DND-41 (cell line): ENCODE results near the gene RARRES1.

Experiments used
- ATAC-seq: fragments of 200-7000 bp; cut with Tn5 transposase; 3 replicates; pipeline ENCODE4 v1.9.1; 2021; ENCODE audit warnings: low read depth; ENCODE audit not compliant: insufficient read depth
- DNase-seq: peaks from one replicate; pipeline ENCODE4 v3.0.0-alpha.2; 2020
- H2AFZ ChIP-seq: 2 replicates; pipeline ENCODE4 v1.6.0; 2012; ENCODE audit warnings: low read depth, low read length
- H3K27ac ChIP-seq: 2 replicates; pipeline ENCODE4 v1.5.1; 2012; ENCODE audit warnings: low read length, inconsistent platforms
- H3K27me3 ChIP-seq: fragments of 200-600 bp; sonication (generic); 2 replicates; pipeline ENCODE4 v1.6.0; 2012; ENCODE audit warnings: low read length, mild to moderate bottlenecking, inconsistent platforms; ENCODE audit not compliant: insufficient read depth, poor library complexity
- H3K36me3 ChIP-seq: 2 replicates; pipeline ENCODE4 v1.5.1; 2012; ENCODE audit warnings: low read length, inconsistent platforms; ENCODE audit not compliant: insufficient read depth
- H3K4me1 ChIP-seq: 2 replicates; pipeline ENCODE4 v1.5.1; 2012; ENCODE audit warnings: mild to moderate bottlenecking, low read length; ENCODE audit not compliant: insufficient read depth
- H3K4me2 ChIP-seq: 2 replicates; pipeline ENCODE4 v1.6.0; 2012; ENCODE audit warnings: mild to moderate bottlenecking, moderate library complexity, low read length, inconsistent platforms; ENCODE audit not compliant: insufficient read depth
- H3K4me3 ChIP-seq, 2 experiments: fragments of 200-600 bp in 1 of 2; shearing (Covaris generic) in 1 of 2; 2 replicates each; pipeline ENCODE4 v1.5.1; 2012 to 2016; ENCODE audit warnings: inconsistent platforms in 2 of 2, low read length in 2 of 2, mild to moderate bottlenecking in 2 of 2, low read depth in 1 of 2, moderate library complexity in 1 of 2
- H3K79me2 ChIP-seq: 2 replicates; pipeline ENCODE4 v1.6.0; 2012; ENCODE audit warnings: low read length, inconsistent platforms; ENCODE audit not compliant: insufficient read depth
- H3K9ac ChIP-seq: 2 replicates; pipeline ENCODE4 v1.6.0; 2012; ENCODE audit warnings: low read depth, mild to moderate bottlenecking, inconsistent platforms, low read length, moderate library complexity
- H3K9me3 ChIP-seq: 2 replicates; pipeline ENCODE4 v1.5.1; 2012; ENCODE audit warnings: low read length, moderate library complexity, mild to moderate bottlenecking, inconsistent platforms; ENCODE audit not compliant: insufficient read depth, severe bottlenecking
- H4K20me1 ChIP-seq: 2 replicates; pipeline ENCODE4 v1.6.0; 2012; ENCODE audit warnings: low read length; ENCODE audit not compliant: insufficient read depth
- EZH2 ChIP-seq: IDR thresholded peaks from 3 replicates; pipeline ENCODE4 v1.6.1; 2012; ENCODE audit warnings: borderline replicate concordance, low read depth, mild to moderate bottlenecking, moderate library complexity, low read length, inconsistent platforms; ENCODE audit not compliant: severe bottlenecking
- TF ChIP-seq, protein P1 (sequence below): IDR thresholded peaks from 2 replicates; pipeline ENCODE4 v1.5.1; 2012; ENCODE audit warnings: borderline replicate concordance, low read length, moderate library complexity, mild to moderate bottlenecking; ENCODE audit not compliant: poor library complexity, severe bottlenecking; ENCODE audit errors: extremely low read depth

Gene RARRES1

GRCh38 chr3:158651192-158651591, 81.1 kb downstream of the RARRES1 start:
- H2AFZ ChIP-seq, result no peak overlapping the region
- peaks cover 79% of the 10 kb centered on the region for H3K36me3 ChIP-seq
- H4K20me1 ChIP-seq, result no peaks in the 10 kb centered on the region; the same call in 1 of the 2 replicates
- no peak overlapping the region for H3K4me3 ChIP-seq
- H3K79me2 ChIP-seq, result peaks cover 24% of the 10 kb centered on the region
- no peak for ATAC-seq
- H3K4me1 ChIP-seq, result peaks cover 6% of the 10 kb centered on the region
- no peak overlapping the region for H3K4me2 ChIP-seq
- no peak for DNase-seq
- H3K9me3 ChIP-seq, result no peaks in the 10 kb centered on the region
- no peaks in the 10 kb centered on the region for H3K27me3 ChIP-seq
- no peak overlapping the region for H3K9ac ChIP-seq
- no peak for TF ChIP-seq EZH2
- TF ChIP-seq, protein P1, sequence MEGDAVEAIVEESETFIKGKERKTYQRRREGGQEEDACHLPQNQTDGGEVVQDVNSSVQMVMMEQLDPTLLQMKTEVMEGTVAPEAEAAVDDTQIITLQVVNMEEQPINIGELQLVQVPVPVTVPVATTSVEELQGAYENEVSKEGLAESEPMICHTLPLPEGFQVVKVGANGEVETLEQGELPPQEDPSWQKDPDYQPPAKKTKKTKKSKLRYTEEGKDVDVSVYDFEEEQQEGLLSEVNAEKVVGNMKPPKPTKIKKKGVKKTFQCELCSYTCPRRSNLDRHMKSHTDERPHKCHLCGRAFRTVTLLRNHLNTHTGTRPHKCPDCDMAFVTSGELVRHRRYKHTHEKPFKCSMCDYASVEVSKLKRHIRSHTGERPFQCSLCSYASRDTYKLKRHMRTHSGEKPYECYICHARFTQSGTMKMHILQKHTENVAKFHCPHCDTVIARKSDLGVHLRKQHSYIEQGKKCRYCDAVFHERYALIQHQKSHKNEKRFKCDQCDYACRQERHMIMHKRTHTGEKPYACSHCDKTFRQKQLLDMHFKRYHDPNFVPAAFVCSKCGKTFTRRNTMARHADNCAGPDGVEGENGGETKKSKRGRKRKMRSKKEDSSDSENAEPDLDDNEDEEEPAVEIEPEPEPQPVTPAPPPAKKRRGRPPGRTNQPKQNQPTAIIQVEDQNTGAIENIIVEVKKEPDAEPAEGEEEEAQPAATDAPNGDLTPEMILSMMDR, result no peak
- H3K27ac ChIP-seq, result no peak overlapping the region

DNA sequence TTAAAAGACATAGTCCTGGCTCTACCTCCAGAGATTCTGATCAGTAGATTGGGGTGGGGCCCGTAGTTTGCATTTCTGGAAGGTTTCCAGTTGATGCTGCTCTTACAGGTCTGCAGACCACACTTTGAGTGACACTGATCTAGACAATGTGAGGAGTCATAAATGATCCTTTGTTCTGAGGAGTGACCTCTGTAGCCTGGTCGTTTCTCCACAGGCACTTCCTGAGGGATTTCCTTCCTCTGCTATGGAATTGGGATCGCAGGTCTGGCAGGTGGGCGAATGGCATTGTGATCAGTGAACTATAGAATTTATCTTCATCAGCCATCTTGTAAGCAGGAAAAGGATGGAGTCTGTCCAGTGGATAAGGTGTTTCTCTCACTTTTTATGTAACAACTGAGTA, 82.5 kb downstream of the RARRES1 start:
- no peaks in the 10 kb centered on the region for H3K27me3 ChIP-seq
- peaks cover 36% of the 10 kb centered on the region for H3K79me2 ChIP-seq
- ATAC-seq, result no peak
- no peak for DNase-seq
- TF ChIP-seq, protein P1, result no peak
- no peak for TF ChIP-seq EZH2
- no peaks in the 10 kb centered on the region for H3K9me3 ChIP-seq
- no peak overlapping the region for H3K4me3 ChIP-seq
- peaks cover 71% of the 10 kb centered on the region for H3K36me3 ChIP-seq
- no peak overlapping the region for H3K4me2 ChIP-seq
- no peak overlapping the region for H2AFZ ChIP-seq
- H3K4me1 ChIP-seq, result peaks cover 17% of the 10 kb centered on the region
- H4K20me1 ChIP-seq, result no peaks in the 10 kb centered on the region; the same call in 1 of the 2 replicates
- no peak overlapping the region for H3K27ac ChIP-seq
- H3K9ac ChIP-seq, result no peak overlapping the region
